ENCODE data around the gene KIF23. TPM values are rescaled to one million over a fixed set of nuclear protein-coding genes. Genes with fewer than 3 reads are reported as not detected.

KIF23 gene
- polyA plus RNA-seq, 3 donors = 1.5 to 8.1 (median 1.8) TPM

GRCh38 chr15:69434238-69434637 lies 20.1 kb downstream of the KIF23 start:
- peak overlapping the region in 1 of 7 donors; percentile 51 for H3K27ac Mint-ChIP-seq
- Histone ChIP-seq H3K36me3 (replicated peaks in 1 of 2; ENCODE audit: control insufficient read depth in 1 of 2, insufficient read depth in 2 of 2, low read length in 2 of 2) (peaks cover 8 to 65% of the 10 kb centered on the region in 2 donors), H3K4me1 (ENCODE audit: control insufficient read depth in 1 of 2, insufficient read depth in 2 of 2, low read length in 2 of 2) (peaks cover 25 to 40% of the 10 kb centered on the region in 2 donors), H3K4me3 (replicated peaks in 1 of 3; ENCODE audit: low read depth in 2 of 3, low read length in 3 of 3) (no peak overlapping the region), H3K9ac (ENCODE audit: insufficient read depth, low read length, poor library complexity, severe bottlenecking) (no peak overlapping the region), H3K9me3 (replicated peaks in 1 of 2; ENCODE audit: control insufficient read depth in 1 of 2, insufficient read depth in 1 of 2, low read length in 2 of 2) (no peaks in the 10 kb centered on the region), H3K27me3 (ENCODE audit: control insufficient read depth in 2 of 2, insufficient read depth in 2 of 2, low read length in 2 of 2) (no peaks in the 10 kb centered on the region), H4K20me1 (ENCODE audit: insufficient read depth, low read length) (no peaks in the 10 kb centered on the region), H3K79me2 (ENCODE audit: insufficient read depth, low read length) (peaks cover 23% of the 10 kb centered on the region), H2AFZ (ENCODE audit: insufficient read depth, low read depth, low read length, poor library complexity, severe bottlenecking) (no peak overlapping the region), H3K4me2 (replicated peaks; ENCODE audit: extremely low read depth, low read length, poor library complexity, severe bottlenecking) (no peak overlapping the region), H3K27ac (ENCODE audit: low read depth in 1 of 2, low read length in 2 of 2) (no peak overlapping the region)
- intact Hi-C loops (cut with micrococcal nuclease) = no loop called here
- peaks cover 34 to 62% of the 10 kb centered on the region in 2 donors for H3K36me3 Mint-ChIP-seq
- peaks cover 29% of the 10 kb centered on the region for H3K4me1 Mint-ChIP-seq
- TF ChIP-seq CTCF (IDR thresholded peaks at IDR 0.05) = no peak
- WGBS (ENCODE audit: insufficient coverage) = no CpG with 5 or more reads among the region's 5 CpGs
- no peak overlapping the region for H3K4me3 Mint-ChIP-seq
- H3K27me3 Mint-ChIP-seq (ENCODE audit: low read depth in 3 of 3) = no peaks in the 10 kb centered on the region
- peaks cover 0 to 2% (median 0%) of the 10 kb centered on the region in 7 donors for H3K9me3 Mint-ChIP-seq
- DNase-seq = no peak

- WGBS (ENCODE audit: insufficient coverage) = 98% methylated on average over 17 of the region's 18 CpGs
- Histone ChIP-seq H3K9me3 (replicated peaks in 1 of 2; ENCODE audit: control insufficient read depth in 1 of 2, insufficient read depth in 1 of 2, low read length in 2 of 2) (no peaks in the 10 kb centered on the region), H2AFZ (ENCODE audit: insufficient read depth, low read depth, low read length, poor library complexity, severe bottlenecking) (no peak overlapping the region), H4K20me1 (ENCODE audit: insufficient read depth, low read length) (no peaks in the 10 kb centered on the region), H3K4me3 (replicated peaks in 1 of 3; ENCODE audit: low read depth in 2 of 3, low read length in 3 of 3) (no peak overlapping the region), H3K36me3 (replicated peaks in 1 of 2; ENCODE audit: control insufficient read depth in 1 of 2, insufficient read depth in 2 of 2, low read length in 2 of 2) (peaks cover 6 to 60% of the 10 kb centered on the region in 2 donors), H3K27me3 (ENCODE audit: control insufficient read depth in 2 of 2, insufficient read depth in 2 of 2, low read length in 2 of 2) (no peaks in the 10 kb centered on the region), H3K27ac (ENCODE audit: low read depth in 1 of 2, low read length in 2 of 2) (no peak overlapping the region), H3K4me2 (replicated peaks; ENCODE audit: extremely low read depth, low read length, poor library complexity, severe bottlenecking) (no peak overlapping the region), H3K4me1 (ENCODE audit: control insufficient read depth in 1 of 2, insufficient read depth in 2 of 2, low read length in 2 of 2) (peaks cover 29 to 44% of the 10 kb centered on the region in 2 donors), H3K79me2 (ENCODE audit: insufficient read depth, low read length) (peaks cover 23% of the 10 kb centered on the region), H3K9ac (ENCODE audit: insufficient read depth, low read length, poor library complexity, severe bottlenecking) (no peak overlapping the region)
- H3K36me3 Mint-ChIP-seq = peaks cover 31 to 60% of the 10 kb centered on the region in 2 donors
- H3K9me3 Mint-ChIP-seq = peaks cover 0 to 2% (median 0%) of the 10 kb centered on the region in 7 donors
- H3K27ac Mint-ChIP-seq = peak overlapping the region in 2 of 7 donors; percentile 28 to 31
- no peak for TF ChIP-seq CTCF (IDR thresholded peaks at IDR 0.05)
- no peak overlapping the region for H3K4me3 Mint-ChIP-seq
- DNase-seq = no peak
- peaks cover 33% of the 10 kb centered on the region for H3K4me1 Mint-ChIP-seq
- no peaks in the 10 kb centered on the region for H3K27me3 Mint-ChIP-seq (ENCODE audit: low read depth in 3 of 3)
- intact Hi-C loops (cut with micrococcal nuclease) = no loop called here
Observed at GRCh38 chr15:69434679-69435078, 20.5 kb downstream of the KIF23 start.
